ENCODE results near the gene PIGX.

- TF ChIP-seq, protein P1, sequence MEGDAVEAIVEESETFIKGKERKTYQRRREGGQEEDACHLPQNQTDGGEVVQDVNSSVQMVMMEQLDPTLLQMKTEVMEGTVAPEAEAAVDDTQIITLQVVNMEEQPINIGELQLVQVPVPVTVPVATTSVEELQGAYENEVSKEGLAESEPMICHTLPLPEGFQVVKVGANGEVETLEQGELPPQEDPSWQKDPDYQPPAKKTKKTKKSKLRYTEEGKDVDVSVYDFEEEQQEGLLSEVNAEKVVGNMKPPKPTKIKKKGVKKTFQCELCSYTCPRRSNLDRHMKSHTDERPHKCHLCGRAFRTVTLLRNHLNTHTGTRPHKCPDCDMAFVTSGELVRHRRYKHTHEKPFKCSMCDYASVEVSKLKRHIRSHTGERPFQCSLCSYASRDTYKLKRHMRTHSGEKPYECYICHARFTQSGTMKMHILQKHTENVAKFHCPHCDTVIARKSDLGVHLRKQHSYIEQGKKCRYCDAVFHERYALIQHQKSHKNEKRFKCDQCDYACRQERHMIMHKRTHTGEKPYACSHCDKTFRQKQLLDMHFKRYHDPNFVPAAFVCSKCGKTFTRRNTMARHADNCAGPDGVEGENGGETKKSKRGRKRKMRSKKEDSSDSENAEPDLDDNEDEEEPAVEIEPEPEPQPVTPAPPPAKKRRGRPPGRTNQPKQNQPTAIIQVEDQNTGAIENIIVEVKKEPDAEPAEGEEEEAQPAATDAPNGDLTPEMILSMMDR (IDR thresholded peaks at IDR 0.05): no peak
- TF ChIP-seq POLR2AphosphoS5 (IDR thresholded peaks at IDR 0.05) (no peak), POLR2A (IDR thresholded peaks at IDR 0.05) (no peak), EP300 (IDR thresholded peaks at IDR 0.05) (no peak)
Observed at GRCh38 chr3:196772102-196772501, 59.9 kb downstream of the PIGX start.

Data from upper lobe of left lung (tissue), 4 donors.